Breast epithelium (tissue), 3 donors: ENCODE results near the gene PHF24.
"Not testable (repeated sequence)": the region's sequence is repeated elsewhere in the genome, so short reads cannot be mapped to it uniquely, and the experiment has no call there.

Experiments
- POLR2A ChIP-seq: fragments of 450-650 bp; IDR thresholded peaks from one replicate; pipeline ENCODE4 v1.6.1; 2016; ENCODE audit warnings: antibody characterized with exemption, mild to moderate bottlenecking, moderate library complexity
- POLR2AphosphoS5 ChIP-seq, 3 donors: sonication (generic); formaldehyde crosslinking; IDR thresholded peaks; one replicate each; pipeline ENCODE4 v1.6.1; 2017; ENCODE audit warnings: antibody characterized with exemption in 3 of 3
- TF ChIP-seq, protein P1 (sequence below), 3 donors: fragments of 450-650 bp; IDR thresholded peaks; one replicate each; pipeline ENCODE4 v1.5.1; 2016 to 2017; ENCODE audit warnings: antibody characterized with exemption in 3 of 3, mild to moderate bottlenecking in 3 of 3, moderate library complexity in 3 of 3

DNA sequence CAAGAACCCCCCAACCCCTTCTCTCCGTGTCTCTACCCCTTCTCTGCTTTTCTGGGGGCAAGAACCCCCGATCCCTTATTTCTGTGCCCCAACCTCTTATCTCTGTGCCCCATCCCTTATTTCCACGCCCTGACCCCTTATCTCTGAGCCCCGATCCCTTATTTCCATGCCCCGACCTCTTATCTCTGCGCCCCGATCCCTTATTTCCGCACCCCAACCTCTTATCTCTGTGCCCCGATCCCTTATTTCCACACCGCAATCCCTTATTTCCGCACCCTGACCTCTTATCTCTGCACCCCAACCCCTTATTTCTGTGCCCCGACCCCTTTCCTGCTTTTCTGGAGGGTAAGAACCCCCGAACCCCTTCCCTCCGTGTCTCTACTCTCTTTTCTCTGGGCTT, 46.2 kb downstream of the PHF24 start:
- TF ChIP-seq, protein P1, sequence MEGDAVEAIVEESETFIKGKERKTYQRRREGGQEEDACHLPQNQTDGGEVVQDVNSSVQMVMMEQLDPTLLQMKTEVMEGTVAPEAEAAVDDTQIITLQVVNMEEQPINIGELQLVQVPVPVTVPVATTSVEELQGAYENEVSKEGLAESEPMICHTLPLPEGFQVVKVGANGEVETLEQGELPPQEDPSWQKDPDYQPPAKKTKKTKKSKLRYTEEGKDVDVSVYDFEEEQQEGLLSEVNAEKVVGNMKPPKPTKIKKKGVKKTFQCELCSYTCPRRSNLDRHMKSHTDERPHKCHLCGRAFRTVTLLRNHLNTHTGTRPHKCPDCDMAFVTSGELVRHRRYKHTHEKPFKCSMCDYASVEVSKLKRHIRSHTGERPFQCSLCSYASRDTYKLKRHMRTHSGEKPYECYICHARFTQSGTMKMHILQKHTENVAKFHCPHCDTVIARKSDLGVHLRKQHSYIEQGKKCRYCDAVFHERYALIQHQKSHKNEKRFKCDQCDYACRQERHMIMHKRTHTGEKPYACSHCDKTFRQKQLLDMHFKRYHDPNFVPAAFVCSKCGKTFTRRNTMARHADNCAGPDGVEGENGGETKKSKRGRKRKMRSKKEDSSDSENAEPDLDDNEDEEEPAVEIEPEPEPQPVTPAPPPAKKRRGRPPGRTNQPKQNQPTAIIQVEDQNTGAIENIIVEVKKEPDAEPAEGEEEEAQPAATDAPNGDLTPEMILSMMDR (IDR thresholded peaks at IDR 0.05): not testable (repeated sequence)
- not testable (repeated sequence) for TF ChIP-seq POLR2A; POLR2AphosphoS5 (IDR thresholded peaks at IDR 0.05)
